NOMO-1 treated with DMSO at 0.1 percent for 48 hours (cell line): ENCODE measurements around the gene NNMT.

ENCODE experiments used
- DNase-seq: peaks from one replicate; lab custom pipeline; 2025; ENCODE audit not compliant: unreplicated experiment; lab: John Stamatoyannopoulos, UW

Gene NNMT

DNA sequence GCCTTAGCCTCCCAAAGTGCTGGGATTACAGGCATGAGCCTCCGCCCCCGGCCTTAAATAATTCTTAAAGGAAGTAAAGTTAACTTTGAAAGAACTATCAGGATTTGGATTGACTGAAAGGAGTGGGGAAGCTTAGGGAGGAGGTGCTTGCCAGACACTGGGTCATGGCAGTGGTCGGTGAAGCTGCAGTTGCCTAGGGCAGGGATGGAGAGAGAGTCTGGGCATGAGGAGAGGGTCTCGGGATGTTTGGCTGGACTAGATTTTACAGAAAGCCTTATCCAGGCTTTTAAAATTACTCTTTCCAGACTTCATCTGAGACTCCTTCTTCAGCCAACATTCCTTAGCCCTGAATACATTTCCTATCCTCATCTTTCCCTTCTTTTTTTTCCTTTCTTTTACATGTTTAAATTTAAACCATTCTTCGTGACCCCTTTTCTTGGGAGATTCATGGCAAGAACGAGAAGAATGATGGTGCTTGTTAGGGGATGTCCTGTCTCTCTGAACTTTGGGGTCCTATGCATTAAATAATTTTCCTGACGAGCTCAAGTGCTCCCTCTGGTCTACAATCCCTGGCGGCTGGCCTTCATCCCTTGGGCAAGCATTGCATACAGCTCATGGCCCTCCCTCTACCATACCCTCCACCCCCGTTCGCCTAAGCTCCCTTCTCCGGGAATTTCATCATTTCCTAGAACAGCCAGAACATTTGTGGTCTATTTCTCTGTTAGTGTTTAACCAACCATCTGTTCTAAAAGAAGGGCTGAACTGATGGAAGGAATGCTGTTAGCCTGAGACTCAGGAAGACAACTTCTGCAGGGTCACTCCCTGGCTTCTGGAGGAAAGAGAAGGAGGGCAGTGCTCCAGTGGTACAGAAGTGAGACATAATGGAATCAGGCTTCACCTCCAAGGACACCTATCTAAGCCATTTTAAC, at the start of gene NNMT:
TSS of gene NNMT (plus strand) at position 724 of the 929 bp plus-strand sequence. CDS start at position 882, 158 bp downstream.
- no peak for DNase-seq

DNA sequence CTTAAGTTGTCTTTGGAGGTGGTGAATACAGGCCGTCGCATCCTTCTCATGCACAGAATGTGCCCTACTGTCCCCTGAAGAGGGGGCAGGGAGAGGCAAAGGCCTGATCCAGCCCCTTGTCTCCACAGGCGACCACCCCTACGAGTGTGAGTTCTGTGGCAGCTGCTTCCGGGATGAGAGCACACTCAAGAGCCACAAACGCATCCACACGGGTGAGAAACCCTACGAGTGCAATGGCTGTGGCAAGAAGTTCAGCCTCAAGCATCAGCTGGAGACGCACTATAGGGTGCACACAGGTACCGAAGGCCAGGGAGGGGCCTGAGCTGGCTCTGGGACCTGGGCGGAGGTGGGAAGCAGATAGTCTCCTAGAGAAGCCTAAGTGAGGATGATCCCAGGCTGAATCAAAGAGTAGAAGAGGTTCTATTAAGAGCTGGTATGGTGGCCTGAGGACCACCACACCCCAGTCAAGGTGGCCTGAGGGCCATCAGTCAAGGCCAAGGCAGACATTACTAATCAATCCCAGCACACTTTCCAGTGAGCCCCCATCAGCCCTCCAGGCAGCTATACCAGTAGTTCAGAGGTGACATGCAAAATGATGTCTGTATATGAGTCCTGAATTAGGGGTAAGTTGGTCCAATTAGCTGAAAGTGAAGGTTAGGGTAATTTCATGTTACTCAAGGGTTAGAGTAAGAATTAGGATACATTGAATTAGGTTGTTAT, 49.0 kb upstream of the NNMT start:
- DNase-seq, result no peak

- DNase-seq, result no peak
These were observed 46.0 kb upstream of the NNMT start for GRCh38 chr11:114250180-114250579.

- no peak for DNase-seq
These were observed 45.0 kb upstream of the NNMT start for GRCh38 chr11:114250993-114251814.

- no peak for DNase-seq
These were observed 44.3 kb upstream of the NNMT start for GRCh38 chr11:114251815-114252337.

- no peak for DNase-seq
These were observed 43.4 kb upstream of the NNMT start for GRCh38 chr11:114252767-114253166.

GRCh38 chr11:114253771-114254170, 42.4 kb upstream of the NNMT start:
- DNase-seq, result no peak

GRCh38 chr11:114254571-114255146, 41.5 kb upstream of the NNMT start:
- no peak for DNase-seq

DNA sequence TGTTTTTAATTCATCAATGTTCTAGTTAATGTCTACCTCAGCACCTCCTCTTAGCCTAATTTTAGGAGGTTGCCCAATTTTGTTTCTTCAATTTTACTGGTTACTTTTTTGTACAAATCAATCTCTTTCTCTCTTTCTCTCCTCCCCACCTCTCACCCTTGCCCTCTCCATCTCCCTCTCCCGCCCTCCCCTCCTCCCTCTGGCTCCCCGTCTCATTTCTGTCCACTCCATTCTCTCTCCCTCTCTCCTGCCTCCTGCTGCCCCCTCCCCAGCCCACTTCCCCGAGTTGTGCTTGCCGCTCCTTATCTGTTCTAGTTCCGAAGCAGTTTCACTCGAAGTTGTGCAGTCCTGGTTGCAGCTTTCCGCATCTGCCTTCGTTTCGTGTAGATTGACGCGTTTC, 40.9 kb upstream of the NNMT start:
- no peak for DNase-seq

- DNase-seq, result no peak
These were observed 39.8 kb upstream of the NNMT start for GRCh38 chr11:114256176-114256966.

DNA sequence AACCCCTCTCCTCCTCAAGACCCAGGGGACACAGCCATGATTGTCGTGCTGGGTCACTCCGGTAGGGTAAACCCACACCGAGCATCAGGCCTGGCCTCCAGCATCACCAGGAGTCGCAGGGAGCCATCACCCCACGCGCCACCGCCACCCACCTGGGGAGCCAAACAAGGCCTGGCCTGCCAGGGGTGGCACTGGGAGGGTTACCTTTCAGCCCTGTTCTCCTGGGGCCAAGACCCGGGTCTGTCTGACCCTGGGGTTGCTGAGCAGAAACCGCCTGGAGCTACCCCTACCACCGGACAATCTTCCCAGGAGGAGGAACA, 39.3 kb upstream of the NNMT start:
- DNase-seq, result no peak

DNA sequence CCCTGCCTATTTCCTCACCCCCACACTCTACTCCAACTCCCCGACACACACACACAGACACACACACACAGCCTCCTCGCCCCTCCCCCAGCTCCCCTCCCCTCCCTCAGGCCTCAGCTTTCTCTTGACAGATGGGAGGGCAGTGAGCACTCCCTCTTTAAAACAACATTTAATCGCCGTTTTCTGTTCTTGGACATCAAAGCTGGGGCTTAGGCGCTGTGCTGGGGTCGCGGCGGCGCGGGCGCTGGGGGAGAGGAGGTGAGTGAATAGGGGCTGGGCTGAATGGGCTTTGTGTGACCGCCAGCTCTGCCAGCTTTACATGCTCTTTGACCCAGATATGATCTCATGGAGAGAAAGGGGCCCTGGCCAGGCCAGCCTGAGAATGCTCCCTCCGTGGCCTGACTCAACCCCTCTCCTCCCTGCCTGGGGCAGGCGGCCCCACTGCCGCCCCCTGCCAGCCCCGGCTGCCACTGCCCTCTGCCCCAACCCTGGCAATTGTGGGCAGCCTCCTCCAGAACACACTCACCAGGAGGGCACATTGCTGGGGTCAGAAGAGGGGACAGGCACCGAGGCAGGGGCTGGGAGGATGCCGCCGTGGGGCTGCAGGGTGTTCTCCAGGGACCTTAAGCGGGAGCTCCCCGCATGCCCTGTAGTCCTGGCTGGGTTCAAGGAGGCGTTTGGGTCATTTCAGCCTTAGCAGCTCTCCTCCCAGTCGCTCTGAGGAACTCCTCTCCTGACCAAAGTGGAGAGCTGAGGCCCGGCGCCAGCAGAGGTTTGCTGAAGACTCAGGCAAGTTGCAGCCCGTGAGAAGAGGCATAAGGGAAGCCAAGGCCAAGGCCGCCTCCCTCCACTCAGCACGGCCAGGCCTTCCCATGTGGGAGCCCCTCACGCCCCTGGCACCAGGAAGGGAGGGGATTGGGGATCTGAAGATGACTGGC, 38.3 kb upstream of the NNMT start:
- DNase-seq, result no peak

GRCh38 chr11:114258696-114259095, 37.5 kb upstream of the NNMT start:
- peak; percentile 68 for DNase-seq

DNA sequence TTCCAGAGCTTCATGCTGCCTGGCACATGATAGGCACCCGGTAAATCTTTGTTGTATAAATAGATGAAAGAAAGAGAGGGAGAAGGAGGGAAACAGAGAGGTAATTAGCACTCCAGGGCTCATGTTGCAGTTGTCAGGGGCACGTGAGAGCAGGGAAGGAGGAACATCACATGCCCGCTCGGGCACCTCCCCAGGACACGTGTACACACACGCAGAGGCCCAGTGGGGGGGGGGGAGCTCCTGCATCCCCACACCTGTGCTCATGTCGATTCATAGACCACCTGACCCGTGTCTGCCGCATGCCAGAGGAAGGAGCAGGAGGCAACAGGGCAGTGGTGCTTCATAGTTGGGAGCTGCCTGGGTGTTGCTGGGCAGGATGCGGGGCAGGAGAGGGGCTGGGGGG, 37.1 kb upstream of the NNMT start:
- DNase-seq, result no peak

GRCh38 chr11:114259551-114259983, 36.6 kb upstream of the NNMT start:
- DNase-seq, result no peak

DNA sequence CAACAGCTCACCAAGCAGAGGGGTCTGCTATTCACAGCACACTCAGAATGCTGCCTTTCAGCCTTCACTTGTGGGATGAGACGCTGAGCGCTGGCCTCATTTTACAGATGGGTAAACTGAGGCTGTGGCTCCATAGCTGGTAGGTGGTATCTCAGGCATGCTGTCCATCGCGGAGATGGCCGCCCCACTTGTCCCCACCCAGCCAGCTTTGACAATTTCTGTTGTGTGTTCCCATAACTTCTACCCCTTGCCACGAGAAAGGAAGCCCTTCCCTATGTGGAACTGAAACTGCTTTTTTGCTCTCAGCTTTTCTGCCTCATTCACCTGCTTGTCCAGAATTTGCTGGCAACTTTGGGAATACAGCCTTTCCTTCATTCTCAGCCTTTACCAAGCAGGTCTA, 36.1 kb upstream of the NNMT start:
- no peak for DNase-seq

DNA sequence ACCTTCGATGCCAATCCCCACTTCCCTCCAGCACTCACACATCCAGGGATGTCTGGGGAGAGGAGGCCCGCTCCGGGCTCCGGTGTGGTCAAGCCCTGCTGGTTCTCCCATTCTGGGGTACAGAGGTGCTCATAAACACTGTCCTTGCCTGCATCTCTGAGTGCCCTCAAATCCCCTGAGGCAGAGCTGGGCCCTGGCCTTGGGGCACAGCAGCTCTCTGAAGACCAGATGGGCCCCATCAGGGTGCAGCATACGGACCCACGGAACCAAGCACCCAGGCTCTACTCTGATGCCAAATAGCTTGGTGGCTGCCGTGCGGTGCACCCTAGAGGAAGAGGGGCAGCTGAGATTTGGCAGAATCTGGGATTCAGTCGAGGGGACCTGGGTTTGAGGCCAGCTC, 35.7 kb upstream of the NNMT start:
- no peak for DNase-seq

GRCh38 chr11:114261791-114262190, 34.4 kb upstream of the NNMT start:
- DNase-seq, result no peak
